Loucy (cell line): ENCODE measurements around the gene DDX10.

Experiments used
- EZH2phosphoT487 ChIP-seq: fragments of 200-600 bp; IDR thresholded peaks from 2 replicates; pipeline ENCODE4 v1.6.1; 2018; ENCODE audit warnings: antibody characterized with exemption, mild to moderate bottlenecking, moderate library complexity, borderline replicate concordance
- TF ChIP-seq, protein P1 (sequence below): fragments of 200-600 bp; sonication (generic); conservative IDR thresholded peaks from 2 replicates; pipeline ENCODE4 v1.5.1; 2014; ENCODE audit warnings: mild to moderate bottlenecking, antibody characterized with exemption, low read length

DNA sequence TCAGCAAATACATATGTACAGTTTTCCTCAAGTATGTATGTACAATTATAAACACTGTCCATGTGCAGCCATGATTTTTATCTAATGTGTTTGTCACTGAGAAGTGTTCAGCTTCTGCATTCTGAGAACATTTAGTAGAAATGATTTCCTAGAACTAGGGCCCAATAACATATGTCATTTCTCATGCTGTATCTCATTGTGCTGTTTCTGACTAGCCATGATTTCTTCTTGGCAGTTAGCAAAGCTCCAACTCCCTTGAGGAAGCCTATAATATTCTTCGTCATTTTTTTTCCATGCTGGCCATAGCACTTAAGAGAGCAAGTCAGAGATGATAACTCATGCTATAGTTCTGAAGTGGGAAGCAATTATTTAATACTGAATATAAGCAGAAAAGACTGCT lies 187.8 kb downstream of the DDX10 start:
- TF ChIP-seq, protein P1, sequence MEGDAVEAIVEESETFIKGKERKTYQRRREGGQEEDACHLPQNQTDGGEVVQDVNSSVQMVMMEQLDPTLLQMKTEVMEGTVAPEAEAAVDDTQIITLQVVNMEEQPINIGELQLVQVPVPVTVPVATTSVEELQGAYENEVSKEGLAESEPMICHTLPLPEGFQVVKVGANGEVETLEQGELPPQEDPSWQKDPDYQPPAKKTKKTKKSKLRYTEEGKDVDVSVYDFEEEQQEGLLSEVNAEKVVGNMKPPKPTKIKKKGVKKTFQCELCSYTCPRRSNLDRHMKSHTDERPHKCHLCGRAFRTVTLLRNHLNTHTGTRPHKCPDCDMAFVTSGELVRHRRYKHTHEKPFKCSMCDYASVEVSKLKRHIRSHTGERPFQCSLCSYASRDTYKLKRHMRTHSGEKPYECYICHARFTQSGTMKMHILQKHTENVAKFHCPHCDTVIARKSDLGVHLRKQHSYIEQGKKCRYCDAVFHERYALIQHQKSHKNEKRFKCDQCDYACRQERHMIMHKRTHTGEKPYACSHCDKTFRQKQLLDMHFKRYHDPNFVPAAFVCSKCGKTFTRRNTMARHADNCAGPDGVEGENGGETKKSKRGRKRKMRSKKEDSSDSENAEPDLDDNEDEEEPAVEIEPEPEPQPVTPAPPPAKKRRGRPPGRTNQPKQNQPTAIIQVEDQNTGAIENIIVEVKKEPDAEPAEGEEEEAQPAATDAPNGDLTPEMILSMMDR, result no peak
- no peak for TF ChIP-seq EZH2phosphoT487
